Mucosa of rectum (tissue), 2 donors: ENCODE measurements around the gene ERCC2.
A peak's percentile ranks its signal among the peaks of the same experiment; 100 is the strongest.

Source experiments
- H3K27ac ChIP-seq, 2 donors: one replicate each; pipeline ENCODE4 v1.7.0; 2013; ENCODE audit warnings: inconsistent platforms in 2 of 2, low read depth in 2 of 2, low read length in 2 of 2
- H3K27me3 ChIP-seq, 2 donors: one replicate each; pipeline ENCODE4 v1.7.0; 2013; ENCODE audit warnings: low read length in 2 of 2; ENCODE audit not compliant: control insufficient read depth in 2 of 2, insufficient read depth in 2 of 2
- H3K36me3 ChIP-seq, 2 donors: one replicate each; pipeline ENCODE4 v1.7.0; 2013; ENCODE audit warnings: low read length in 2 of 2; ENCODE audit not compliant: control insufficient read depth in 2 of 2, insufficient read depth in 2 of 2
- H3K4me1 ChIP-seq, 2 donors: one replicate each; pipeline ENCODE4 v1.7.0; 2013; ENCODE audit warnings: low read length in 2 of 2, mild to moderate bottlenecking in 1 of 2; ENCODE audit not compliant: control insufficient read depth in 2 of 2, insufficient read depth in 2 of 2
- H3K4me3 ChIP-seq, 2 donors: one replicate each; pipeline ENCODE4 v1.7.0; 2013; ENCODE audit warnings: low read length in 2 of 2
- H3K9ac ChIP-seq, 2 donors: one replicate each; pipeline ENCODE4 v1.7.0; 2013; ENCODE audit warnings: low read length in 2 of 2, low read depth in 1 of 2, mild to moderate bottlenecking in 1 of 2
- H3K9me3 ChIP-seq, 2 donors: one replicate each; pipeline ENCODE4 v1.7.0; 2013; ENCODE audit warnings: low read length in 2 of 2; ENCODE audit not compliant: control insufficient read depth in 2 of 2
- donor health status: healthy.
- donor health status: Normal muscosa, but diverticular disease.

ERCC2 gene

GRCh38 chr19:45402298-45403061, 32.1 kb upstream of the ERCC2 start:
- Histone ChIP-seq H3K36me3 (no peaks in the 10 kb centered on the region), H3K9me3 (no peaks in the 10 kb centered on the region), H3K4me3 (no peak overlapping the region), H3K27ac (peak overlapping the region in 1 of 2 donors; percentile 38), H3K27me3 (no peaks in the 10 kb centered on the region), H3K9ac (peak overlapping the region; percentile 13 to 14), H3K4me1 (peaks cover 38 to 53% of the 10 kb centered on the region in 2 donors)

DNA sequence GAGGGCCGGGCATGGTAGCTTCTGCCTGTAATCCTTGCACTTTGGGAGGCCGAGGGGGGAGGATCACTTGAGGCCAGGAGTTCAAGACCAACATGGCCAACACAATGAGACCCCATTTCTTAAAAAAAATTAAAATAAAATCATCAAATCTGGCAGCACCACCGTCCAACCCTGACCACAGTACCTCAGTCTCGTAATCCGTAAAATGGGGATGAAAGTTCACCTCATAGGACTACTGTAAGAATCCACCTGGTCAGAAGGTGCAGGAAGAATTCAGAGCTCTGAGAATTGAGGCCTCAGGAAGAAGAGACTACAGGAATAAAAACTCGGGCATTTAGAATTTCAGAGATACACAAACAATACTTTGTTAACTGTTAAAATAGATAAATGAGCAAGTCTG, 31.4 kb upstream of the ERCC2 start:
- Histone ChIP-seq H3K27ac (no peak overlapping the region), H3K27me3 (no peaks in the 10 kb centered on the region), H3K36me3 (no peaks in the 10 kb centered on the region), H3K4me1 (peaks cover 31 to 47% of the 10 kb centered on the region in 2 donors), H3K4me3 (no peak overlapping the region), H3K9ac (no peak overlapping the region), H3K9me3 (no peaks in the 10 kb centered on the region)

GRCh38 chr19:45400192-45400591, 29.8 kb upstream of the ERCC2 start:
- H3K36me3 ChIP-seq, result no peaks in the 10 kb centered on the region
- peaks cover 27 to 34% of the 10 kb centered on the region in 2 donors for H3K4me1 ChIP-seq
- H3K9me3 ChIP-seq, result no peaks in the 10 kb centered on the region
- no peak overlapping the region for H3K9ac ChIP-seq
- no peaks in the 10 kb centered on the region for H3K27me3 ChIP-seq
- no peak overlapping the region for H3K27ac ChIP-seq
- H3K4me3 ChIP-seq, result no peak overlapping the region

GRCh38 chr19:45395821-45396617, 25.6 kb upstream of the ERCC2 start:
- no peak overlapping the region for H3K27ac ChIP-seq
- no peak overlapping the region for H3K4me3 ChIP-seq
- no peak overlapping the region for H3K9ac ChIP-seq
- peaks cover 4 to 6% of the 10 kb centered on the region in 2 donors for H3K4me1 ChIP-seq
- H3K9me3 ChIP-seq, result no peaks in the 10 kb centered on the region
- H3K36me3 ChIP-seq, result no peaks in the 10 kb centered on the region
- H3K27me3 ChIP-seq, result no peaks in the 10 kb centered on the region

DNA sequence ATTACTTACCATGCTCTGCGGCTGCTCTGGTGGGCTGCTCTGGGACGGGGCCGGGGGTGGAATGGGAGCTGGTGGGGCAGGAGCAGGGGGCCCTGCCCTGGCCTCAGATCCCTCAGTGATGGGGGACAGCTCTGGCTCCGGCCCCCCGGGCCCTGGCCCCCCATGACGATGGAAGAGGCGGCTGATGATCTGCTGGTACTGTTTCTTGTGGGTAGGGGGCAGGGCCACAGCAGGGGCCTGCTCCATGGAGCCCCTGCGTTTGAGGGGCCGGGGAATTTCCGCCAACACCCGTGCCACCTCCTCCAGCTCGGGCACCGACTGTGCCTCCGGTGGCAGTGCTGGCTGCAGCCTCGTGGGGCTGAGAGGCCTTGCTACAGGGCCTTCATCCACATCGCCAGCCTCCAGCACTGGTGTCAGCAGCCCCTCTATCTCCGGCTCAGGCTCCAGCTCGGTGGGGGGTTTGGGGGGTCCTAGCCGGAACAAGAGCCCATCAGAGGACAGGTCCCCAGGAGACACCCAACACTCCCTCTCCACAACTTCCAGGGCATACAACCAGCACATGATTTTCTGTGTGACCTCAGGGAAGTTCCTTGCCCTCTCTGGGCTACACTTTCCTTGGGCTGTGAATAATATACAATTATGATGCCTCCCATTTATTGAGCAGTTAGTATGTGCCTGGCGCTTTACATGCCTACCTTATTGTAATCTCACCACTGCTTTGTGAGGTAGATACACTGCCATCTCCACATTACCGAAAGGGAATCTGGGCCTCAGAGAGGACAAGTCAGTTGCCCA, 21.7 kb upstream of the ERCC2 start:
- Histone ChIP-seq H3K27me3 (no peaks in the 10 kb centered on the region), H3K9me3 (no peaks in the 10 kb centered on the region), H3K27ac (no peak overlapping the region), H3K36me3 (no peaks in the 10 kb centered on the region), H3K4me1 (no peaks in the 10 kb centered on the region), H3K9ac (no peak overlapping the region), H3K4me3 (no peak overlapping the region)

DNA sequence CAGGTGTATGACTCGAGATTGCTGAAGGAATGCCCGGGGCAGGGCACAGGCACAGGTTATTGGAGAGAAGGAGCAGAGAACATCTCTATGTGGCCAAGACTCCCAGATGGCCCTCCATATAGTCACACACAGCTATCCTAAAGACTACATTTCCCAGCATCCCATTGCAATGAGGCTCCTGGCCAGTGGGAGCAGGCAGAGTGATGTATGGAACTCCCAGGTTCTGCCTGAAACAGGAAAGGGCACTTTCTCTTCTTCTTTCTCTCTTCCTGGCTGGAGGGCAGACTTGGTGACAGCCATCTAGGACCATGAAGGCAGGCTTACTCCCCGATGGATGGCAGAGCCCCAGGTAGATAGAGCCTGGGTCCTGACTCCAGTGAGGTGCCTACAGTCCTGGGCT, 21.0 kb upstream of the ERCC2 start:
- Histone ChIP-seq H3K27ac (no peak overlapping the region), H3K27me3 (no peaks in the 10 kb centered on the region), H3K4me1 (no peaks in the 10 kb centered on the region), H3K9me3 (no peaks in the 10 kb centered on the region), H3K4me3 (no peak overlapping the region), H3K36me3 (no peaks in the 10 kb centered on the region), H3K9ac (no peak overlapping the region)

DNA sequence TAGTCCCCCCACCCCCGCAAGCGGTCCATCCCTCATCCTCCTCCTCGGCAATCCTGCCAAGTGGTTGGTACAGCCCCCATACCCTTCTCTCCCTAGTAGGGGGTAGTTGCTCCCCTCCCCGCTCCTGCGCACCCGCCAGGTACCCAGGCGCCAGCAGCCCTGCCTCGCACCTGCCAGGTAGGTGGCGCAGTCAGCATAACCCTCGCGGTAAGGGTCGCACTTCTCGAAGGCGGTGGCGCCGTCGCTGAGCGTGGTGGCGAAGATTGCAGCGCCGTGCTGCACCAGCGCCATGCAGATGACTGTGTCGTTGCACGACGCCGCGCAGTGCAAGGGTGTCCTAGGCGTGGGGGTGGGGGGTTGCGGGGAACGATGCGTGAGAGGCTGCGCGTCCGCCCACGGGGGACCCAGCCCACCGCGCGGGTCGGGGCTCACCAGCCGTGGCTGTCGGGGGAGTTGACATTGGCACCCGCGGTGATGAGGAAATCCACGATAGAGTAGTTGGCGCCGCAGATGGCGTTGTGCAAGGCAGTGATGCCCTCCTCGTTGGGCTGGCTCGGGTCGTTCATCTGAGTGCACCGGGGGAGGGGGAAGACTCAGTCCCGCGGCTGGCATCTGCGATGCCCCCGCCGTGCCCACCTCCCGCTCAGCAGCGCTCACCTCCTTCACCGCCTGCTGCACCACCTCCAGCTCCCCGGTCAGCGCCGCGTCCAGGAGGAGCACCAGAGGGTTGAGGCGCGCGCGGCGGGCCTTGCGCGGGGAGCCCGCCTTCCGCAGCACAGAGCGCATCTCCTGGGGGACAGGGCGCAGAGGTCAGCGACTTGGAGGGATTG, 15.2 kb upstream of the ERCC2 start:
- Histone ChIP-seq H3K27me3 (peaks cover 13 to 16% of the 10 kb centered on the region in 2 donors), H3K4me1 (no peaks in the 10 kb centered on the region), H3K36me3 (no peaks in the 10 kb centered on the region), H3K9ac (no peak overlapping the region), H3K4me3 (no peak overlapping the region), H3K9me3 (no peaks in the 10 kb centered on the region), H3K27ac (no peak overlapping the region)

GRCh38 chr19:45382426-45382825, 12.1 kb upstream of the ERCC2 start:
- no peak overlapping the region for H3K9ac ChIP-seq
- H3K4me3 ChIP-seq, result no peak overlapping the region
- H3K4me1 ChIP-seq, result no peaks in the 10 kb centered on the region
- no peaks in the 10 kb centered on the region for H3K9me3 ChIP-seq
- no peak overlapping the region for H3K27ac ChIP-seq
- H3K36me3 ChIP-seq, result no peaks in the 10 kb centered on the region
- H3K27me3 ChIP-seq, result peaks cover 13 to 16% of the 10 kb centered on the region in 2 donors

DNA sequence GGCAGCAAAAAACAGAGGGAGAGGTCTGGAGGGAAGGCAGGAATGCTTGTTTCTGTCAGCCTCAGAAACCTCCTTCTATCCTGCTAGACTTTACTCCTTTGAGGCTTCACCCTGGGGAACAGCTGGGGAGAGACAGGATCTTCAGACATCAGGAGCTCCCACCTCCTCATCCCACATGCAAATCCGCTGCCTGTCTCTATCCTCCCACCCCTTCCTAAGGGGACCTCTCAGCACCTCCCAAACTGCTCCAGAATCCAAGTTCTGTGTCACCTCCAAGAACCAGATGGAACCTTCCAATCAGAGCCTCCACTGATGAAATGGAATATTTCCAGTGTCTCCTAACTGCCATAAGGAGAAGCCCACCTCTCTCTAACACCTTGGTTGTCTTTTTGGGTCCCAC, 9.7 kb upstream of the ERCC2 start:
- Histone ChIP-seq H3K27ac (no peak overlapping the region), H3K27me3 (peaks cover 3 to 4% of the 10 kb centered on the region in 2 donors), H3K4me1 (no peaks in the 10 kb centered on the region), H3K36me3 (no peaks in the 10 kb centered on the region), H3K4me3 (no peak overlapping the region), H3K9ac (no peak overlapping the region), H3K9me3 (no peaks in the 10 kb centered on the region)
